Measurements from ENCODE around the gene EMSY. TPM values are rescaled to one million over a fixed set of nuclear protein-coding genes. Genes with fewer than 3 reads are reported as not detected.

The EMSY gene
- total and polyA plus RNA-seq, 7 donors = 7.4 to 51.8 (median 20.8) TPM

GRCh38 chr11:76459846-76460245, 15.0 kb downstream of the EMSY start:
- 94 to 96% methylated on average over 3 of the region's 3 CpGs for WGBS, 2 donors
- TF ChIP-seq POLR2AphosphoS5 (IDR thresholded peaks at IDR 0.05) = no peak

GRCh38 chr11:76462317-76462716, 17.5 kb downstream of the EMSY start:
- Histone ChIP-seq H3K36me3 (peaks cover 3 to 54% (median 4%) of the 10 kb centered on the region in 4 donors), H3K27me3 (no peaks in the 10 kb centered on the region), H3K4me3 (no peak overlapping the region), H3K27ac (no peak overlapping the region), H3K9me3 (no peaks in the 10 kb centered on the region), H3K4me1 (no peaks in the 10 kb centered on the region)
- TF ChIP-seq POLR2A (IDR thresholded peaks at IDR 0.05) (no peak), POLR2AphosphoS5 (IDR thresholded peaks at IDR 0.05) (no peak), CTCF (IDR thresholded peaks at IDR 0.05) (no peak), EP300 (IDR thresholded peaks at IDR 0.05) (no peak)
- no peak for DNase-seq
- intact Hi-C loops (cut with DNase I) = no loop called here

More at GRCh38 chr11:76459846-76460245, 15.0 kb downstream of the EMSY start:
- no peaks in the 10 kb centered on the region for H3K9me3 ChIP-seq
- intact Hi-C loops (cut with DNase I) = no loop called here
- H3K27ac ChIP-seq = no peak overlapping the region
- H3K4me3 ChIP-seq = no peak overlapping the region
- peaks cover 0 to 14% (median 6%) of the 10 kb centered on the region in 4 donors for H3K4me1 ChIP-seq
- peaks cover 3 to 49% (median 4%) of the 10 kb centered on the region in 4 donors for H3K36me3 ChIP-seq
- H3K27me3 ChIP-seq = no peaks in the 10 kb centered on the region
- no peak for DNase-seq

GRCh38 chr11:76465701-76466100, 20.9 kb downstream of the EMSY start:
- no peak for TF ChIP-seq POLR2AphosphoS5 (IDR thresholded peaks at IDR 0.05)
- no peak for TF ChIP-seq EP300 (IDR thresholded peaks at IDR 0.05)
- TF ChIP-seq CTCF (IDR thresholded peaks at IDR 0.05) = no peak
- TF ChIP-seq POLR2A (IDR thresholded peaks at IDR 0.05) = no peak
- intact Hi-C loops (cut with DNase I) = no loop called here

GRCh38 chr11:76466666-76467065, 21.8 kb downstream of the EMSY start:
- Histone ChIP-seq H3K4me3 (no peak overlapping the region), H3K9me3 (no peaks in the 10 kb centered on the region), H3K4me1 (no peaks in the 10 kb centered on the region), H3K36me3 (peaks cover 3 to 58% (median 4%) of the 10 kb centered on the region in 4 donors), H3K27me3 (no peaks in the 10 kb centered on the region), H3K27ac (no peak overlapping the region)
- no peak for DNase-seq
- intact Hi-C loops (cut with DNase I) = no loop called here
- TF ChIP-seq CTCF (IDR thresholded peaks at IDR 0.05) = no peak
- no peak for TF ChIP-seq EP300 (IDR thresholded peaks at IDR 0.05)

More at GRCh38 chr11:76465701-76466100, 20.9 kb downstream of the EMSY start:
- no peak overlapping the region for H3K27ac ChIP-seq
- WGBS, 2 donors = 85 to 88% methylated on average over 4 of the region's 4 CpGs
- no peaks in the 10 kb centered on the region for H3K4me1 ChIP-seq
- DNase-seq = no peak
- H3K36me3 ChIP-seq = peaks cover 3 to 56% (median 4%) of the 10 kb centered on the region in 4 donors
- H3K9me3 ChIP-seq = no peaks in the 10 kb centered on the region
- H3K4me3 ChIP-seq = no peak overlapping the region
- H3K27me3 ChIP-seq = no peaks in the 10 kb centered on the region

GRCh38 chr11:76469141-76469540, 24.3 kb downstream of the EMSY start:
- no peaks in the 10 kb centered on the region for H3K9me3 ChIP-seq
- no peaks in the 10 kb centered on the region for H3K4me1 ChIP-seq
- no peak overlapping the region for H3K4me3 ChIP-seq
- intact Hi-C loops (cut with DNase I) = no loop called here
- H3K27ac ChIP-seq = no peak overlapping the region
- TF ChIP-seq POLR2A (IDR thresholded peaks at IDR 0.05) = no peak
- no peak for TF ChIP-seq POLR2AphosphoS5 (IDR thresholded peaks at IDR 0.05)
- no peak for TF ChIP-seq CTCF (IDR thresholded peaks at IDR 0.05)
- no peak for TF ChIP-seq EP300 (IDR thresholded peaks at IDR 0.05)
- H3K27me3 ChIP-seq = no peaks in the 10 kb centered on the region
- peaks cover 8 to 77% (median 16%) of the 10 kb centered on the region in 4 donors for H3K36me3 ChIP-seq
- no peak for DNase-seq

Data from sigmoid colon (tissue), 7 donors.